HEK293 (cell line): ENCODE measurements around the gene BRCA2.
A peak's percentile ranks its signal among the peaks of the same experiment; 100 is the strongest.

ENCODE experiments used
- CTCF ChIA-PET: fragments of 350-600 bp; formaldehyde crosslinking; extraction: SDS; loops from one replicate; lab custom pipeline; 2021; ENCODE audit warnings: antibody characterized with exemption; lab: Yijun Ruan, JAX
- POLR2A ChIA-PET: fragments of 300-600 bp; formaldehyde crosslinking; extraction: SDS; loops from one replicate; lab custom pipeline; 2020; ENCODE audit warnings: antibody characterized with exemption, inconsistent platforms; lab: Yijun Ruan, JAX
- H3K27ac ChIP-seq: fragments of 200-500 bp; sonication (Bioruptor generic); 2 replicates; pipeline ENCODE4 v1.5.1; 2014; ENCODE audit warnings: low read depth, low read length, control low read depth, inconsistent platforms; ENCODE audit errors: extremely low read depth
- H3K36me3 ChIP-seq, 2 experiments: fragments of 200-500 bp in 1 of 2; sonication (Bioruptor generic) in 1 of 2; 1 replicate in 1 of 2; 2 replicates in 1 of 2; pipeline ENCODE4 v1.5.1; 2014 to 2017; ENCODE audit warnings: inconsistent platforms in 2 of 2, low read length in 2 of 2; ENCODE audit not compliant: control insufficient read depth in 2 of 2, insufficient read depth in 1 of 2
- H3K4me1 ChIP-seq: fragments of 200-500 bp; sonication (Bioruptor generic); 2 replicates; pipeline ENCODE4 v1.5.1; 2014; ENCODE audit warnings: mild to moderate bottlenecking, low read length, inconsistent platforms; ENCODE audit not compliant: control insufficient read depth, insufficient read depth
- H3K4me3 ChIP-seq: 2 replicates; pipeline ENCODE4 v1.5.1; 2011; ENCODE audit warnings: low read depth, mild to moderate bottlenecking, control low read depth, low read length, moderate library complexity
- H3K9me3 ChIP-seq: fragments of 200-500 bp; sonication (Bioruptor generic); 2 replicates; pipeline ENCODE4 v1.5.1; 2014; ENCODE audit warnings: low read depth, low read length, inconsistent platforms; ENCODE audit not compliant: control insufficient read depth, insufficient read depth
- GFI1B ChIP-seq: fragments of 450-650 bp; formaldehyde crosslinking; IDR thresholded peaks from 2 replicates; pipeline ENCODE4 v1.5.1; 2016; ENCODE audit warnings: missing biosample characterization, missing genetic modification characterization
- REPIN1 ChIP-seq: fragments of 450-650 bp; formaldehyde crosslinking; IDR thresholded peaks from 2 replicates; pipeline ENCODE4 v1.5.1; 2017; ENCODE audit warnings: missing biosample characterization, missing genetic modification characterization, low read depth
- ZNF2 ChIP-seq: fragments of 450-650 bp; formaldehyde crosslinking; IDR thresholded peaks from 2 replicates; pipeline ENCODE4 v1.5.1; 2016; ENCODE audit warnings: missing biosample characterization, missing genetic modification characterization
- ZNF211 ChIP-seq: fragments of 450-650 bp; formaldehyde crosslinking; IDR thresholded peaks from 2 replicates; pipeline ENCODE4 v1.5.1; 2016; ENCODE audit warnings: low read depth, missing biosample characterization, missing genetic modification characterization
- ZNF292 ChIP-seq: fragments of 450-650 bp; formaldehyde crosslinking; IDR thresholded peaks from 2 replicates; pipeline ENCODE4 v1.5.1; 2016; ENCODE audit warnings: low read depth, missing biosample characterization, missing genetic modification characterization, borderline replicate concordance
- ZNF324 ChIP-seq: fragments of 450-650 bp; formaldehyde crosslinking; IDR thresholded peaks from 2 replicates; pipeline ENCODE4 v1.5.1; 2016; ENCODE audit warnings: missing biosample characterization, missing genetic modification characterization
- ZNF341 ChIP-seq: fragments of 450-650 bp; formaldehyde crosslinking; IDR thresholded peaks from 2 replicates; pipeline ENCODE4; 2016; ENCODE audit warnings: low read depth, missing biosample characterization, missing genetic modification characterization
- ZNF354C ChIP-seq: fragments of 450-650 bp; formaldehyde crosslinking; IDR thresholded peaks from 2 replicates; pipeline ENCODE4 v1.5.1; 2016; ENCODE audit warnings: missing biosample characterization, missing genetic modification characterization, low read depth, borderline replicate concordance
- ZNF426 ChIP-seq: fragments of 450-650 bp; formaldehyde crosslinking; IDR thresholded peaks from 2 replicates; pipeline ENCODE4 v1.5.1; 2017; ENCODE audit warnings: missing biosample characterization, missing genetic modification characterization, mild to moderate bottlenecking, inconsistent platforms, moderate library complexity
- ZNF529 ChIP-seq: fragments of 450-650 bp; formaldehyde crosslinking; IDR thresholded peaks from 2 replicates; pipeline ENCODE4 v1.5.1; 2017; ENCODE audit warnings: missing genetic modification characterization, missing biosample characterization; ENCODE audit not compliant: insufficient replicate concordance
- ZNF624 ChIP-seq: fragments of 450-650 bp; formaldehyde crosslinking; IDR thresholded peaks from 2 replicates; pipeline ENCODE4 v1.5.1; 2017; ENCODE audit warnings: missing biosample characterization, missing genetic modification characterization
- TF ChIP-seq, protein P1 (sequence below): fragments of 450-650 bp; formaldehyde crosslinking; IDR thresholded peaks from 2 replicates; pipeline ENCODE4 v1.5.1; 2016; ENCODE audit warnings: missing biosample characterization, missing genetic modification characterization
- TF ChIP-seq, protein P2 (sequence below): fragments of 450-650 bp; formaldehyde crosslinking; IDR thresholded peaks from 2 replicates; pipeline ENCODE4 v1.5.1; 2016; ENCODE audit warnings: missing biosample characterization, missing genetic modification characterization
- TF ChIP-seq, protein P3 (sequence below): fragments of 450-650 bp; formaldehyde crosslinking; IDR thresholded peaks from 2 replicates; pipeline ENCODE4 v1.5.1; 2017; ENCODE audit warnings: missing biosample characterization, missing genetic modification characterization
- TF ChIP-seq, protein P4 (sequence below): fragments of 450-650 bp; formaldehyde crosslinking; IDR thresholded peaks from 2 replicates; pipeline ENCODE4 v1.5.1; 2017; ENCODE audit warnings: missing biosample characterization, missing genetic modification characterization
- TF ChIP-seq, protein P5 (sequence below): fragments of 450-650 bp; formaldehyde crosslinking; IDR thresholded peaks from 2 replicates; pipeline ENCODE4 v1.5.1; 2016; ENCODE audit warnings: missing biosample characterization, missing genetic modification characterization, low read depth
- TF ChIP-seq, protein P6 (sequence below): fragments of 450-650 bp; formaldehyde crosslinking; IDR thresholded peaks from 2 replicates; pipeline ENCODE4 v1.5.1; 2016; ENCODE audit warnings: missing biosample characterization, missing genetic modification characterization

BRCA2 gene

DNA sequence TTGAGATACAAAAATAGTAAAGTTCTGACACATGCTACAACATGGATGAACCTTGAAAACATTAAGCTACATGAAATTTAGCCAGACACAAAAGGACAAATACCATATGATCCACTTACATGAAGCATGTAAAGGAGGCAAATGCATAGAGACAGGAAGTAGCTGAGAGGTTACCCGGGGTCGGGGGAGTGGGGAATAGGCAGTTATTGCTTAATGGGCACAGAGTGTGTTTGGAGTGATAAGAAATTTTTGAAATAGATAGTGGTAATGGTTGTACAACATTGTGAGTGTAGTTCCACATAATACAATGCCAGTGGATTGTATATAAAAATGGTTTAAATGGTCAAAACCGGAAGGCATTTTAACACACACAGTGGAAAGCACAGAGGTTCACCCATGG lies 108.3 kb downstream of the BRCA2 start:
- TF ChIP-seq, protein P1, sequence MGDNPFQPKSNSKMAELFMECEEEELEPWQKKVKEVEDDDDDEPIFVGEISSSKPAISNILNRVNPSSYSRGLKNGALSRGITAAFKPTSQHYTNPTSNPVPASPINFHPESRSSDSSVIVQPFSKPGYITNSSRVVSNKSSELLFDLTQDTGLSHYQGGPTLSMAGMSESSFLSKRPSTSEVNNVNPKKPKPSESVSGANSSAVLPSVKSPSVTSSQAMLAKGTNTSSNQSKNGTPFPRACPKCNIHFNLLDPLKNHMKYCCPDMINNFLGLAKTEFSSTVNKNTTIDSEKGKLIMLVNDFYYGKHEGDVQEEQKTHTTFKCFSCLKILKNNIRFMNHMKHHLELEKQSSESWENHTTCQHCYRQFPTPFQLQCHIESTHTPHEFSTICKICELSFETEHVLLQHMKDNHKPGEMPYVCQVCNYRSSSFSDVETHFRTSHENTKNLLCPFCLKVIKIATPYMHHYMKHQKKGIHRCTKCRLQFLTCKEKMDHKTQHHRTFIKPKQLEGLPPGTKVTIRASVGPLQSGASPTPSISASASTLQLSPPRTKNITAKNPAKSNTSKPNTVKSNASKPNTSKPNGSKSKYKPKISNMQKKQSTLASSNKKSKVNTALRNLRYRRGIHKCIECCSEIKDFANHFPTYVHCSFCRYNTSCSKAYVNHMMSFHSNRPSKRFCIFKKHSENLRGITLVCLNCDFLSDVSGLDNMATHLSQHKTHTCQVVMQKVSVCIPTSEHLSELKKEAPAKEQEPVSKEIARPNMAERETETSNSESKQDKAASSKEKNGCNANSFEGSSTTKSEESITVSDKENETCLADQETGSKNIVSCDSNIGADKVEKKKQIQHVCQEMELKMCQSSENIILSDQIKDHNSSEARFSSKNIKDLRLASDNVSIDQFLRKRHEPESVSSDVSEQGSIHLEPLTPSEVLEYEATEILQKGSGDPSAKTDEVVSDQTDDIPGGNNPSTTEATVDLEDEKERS (tag by site-specific recombination): no peak
- no peak for TF ChIP-seq ZNF2 (tag by site-specific recombination)
- no peaks in the 10 kb centered on the region for H3K9me3 ChIP-seq
- H3K27ac ChIP-seq: no peak overlapping the region
- POLR2A ChIA-PET: no interaction called here
- CTCF ChIA-PET: interaction anchor here (0.8 kb wide), 1 partner anchor 9 kb away, joined by 5 read pairs; no protein-coding TSS in a partner anchor
- no peaks in the 10 kb centered on the region for H3K4me1 ChIP-seq
- no peaks in the 10 kb centered on the region for H3K36me3 ChIP-seq
- H3K4me3 ChIP-seq: no peak overlapping the region

DNA sequence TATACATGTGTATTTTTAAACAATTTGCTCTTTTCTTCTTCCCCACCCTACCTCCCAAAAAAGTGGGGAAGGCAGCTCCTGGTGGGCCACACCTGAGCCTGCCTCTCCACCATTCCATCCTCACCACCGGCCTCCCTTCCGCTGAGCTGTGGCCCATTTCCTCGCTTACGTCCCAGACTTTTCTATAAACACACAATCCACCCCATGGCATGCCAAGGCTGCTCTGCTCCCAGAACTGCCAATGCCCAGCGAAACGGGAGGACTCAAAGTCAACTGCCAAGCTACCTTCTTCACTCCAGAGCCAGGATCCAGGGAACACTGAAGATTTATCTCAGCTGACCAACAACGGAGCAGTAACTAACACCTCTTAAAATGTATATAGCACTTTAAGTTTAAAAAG lies 109.8 kb downstream of the BRCA2 start:
- TF ChIP-seq, protein P2, sequence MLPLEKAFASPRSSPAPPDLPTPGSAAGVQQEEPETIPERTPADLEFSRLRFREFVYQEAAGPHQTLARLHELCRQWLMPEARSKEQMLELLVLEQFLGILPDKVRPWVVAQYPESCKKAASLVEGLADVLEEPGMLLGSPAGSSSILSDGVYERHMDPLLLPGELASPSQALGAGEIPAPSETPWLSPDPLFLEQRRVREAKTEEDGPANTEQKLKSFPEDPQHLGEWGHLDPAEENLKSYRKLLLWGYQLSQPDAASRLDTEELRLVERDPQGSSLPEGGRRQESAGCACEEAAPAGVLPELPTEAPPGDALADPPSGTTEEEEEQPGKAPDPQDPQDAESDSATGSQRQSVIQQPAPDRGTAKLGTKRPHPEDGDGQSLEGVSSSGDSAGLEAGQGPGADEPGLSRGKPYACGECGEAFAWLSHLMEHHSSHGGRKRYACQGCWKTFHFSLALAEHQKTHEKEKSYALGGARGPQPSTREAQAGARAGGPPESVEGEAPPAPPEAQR (tag by site-specific recombination): no peak
- POLR2A ChIA-PET: no interaction called here
- no peak overlapping the region for H3K27ac ChIP-seq
- no peaks in the 10 kb centered on the region for H3K9me3 ChIP-seq
- peaks cover 0 to 3% of the 10 kb centered on the region in 2 experiments; a peak in 1 of 3 replicates for H3K36me3 ChIP-seq
- H3K4me3 ChIP-seq: no peak overlapping the region
- H3K4me1 ChIP-seq: no peaks in the 10 kb centered on the region
- CTCF ChIA-PET: interaction anchor here (0.6 to 1.3 kb wide), 4 partner anchors 10 to 1298 kb away, joined by 3 to 7 read pairs (median 4); no protein-coding TSS in a partner anchor

DNA sequence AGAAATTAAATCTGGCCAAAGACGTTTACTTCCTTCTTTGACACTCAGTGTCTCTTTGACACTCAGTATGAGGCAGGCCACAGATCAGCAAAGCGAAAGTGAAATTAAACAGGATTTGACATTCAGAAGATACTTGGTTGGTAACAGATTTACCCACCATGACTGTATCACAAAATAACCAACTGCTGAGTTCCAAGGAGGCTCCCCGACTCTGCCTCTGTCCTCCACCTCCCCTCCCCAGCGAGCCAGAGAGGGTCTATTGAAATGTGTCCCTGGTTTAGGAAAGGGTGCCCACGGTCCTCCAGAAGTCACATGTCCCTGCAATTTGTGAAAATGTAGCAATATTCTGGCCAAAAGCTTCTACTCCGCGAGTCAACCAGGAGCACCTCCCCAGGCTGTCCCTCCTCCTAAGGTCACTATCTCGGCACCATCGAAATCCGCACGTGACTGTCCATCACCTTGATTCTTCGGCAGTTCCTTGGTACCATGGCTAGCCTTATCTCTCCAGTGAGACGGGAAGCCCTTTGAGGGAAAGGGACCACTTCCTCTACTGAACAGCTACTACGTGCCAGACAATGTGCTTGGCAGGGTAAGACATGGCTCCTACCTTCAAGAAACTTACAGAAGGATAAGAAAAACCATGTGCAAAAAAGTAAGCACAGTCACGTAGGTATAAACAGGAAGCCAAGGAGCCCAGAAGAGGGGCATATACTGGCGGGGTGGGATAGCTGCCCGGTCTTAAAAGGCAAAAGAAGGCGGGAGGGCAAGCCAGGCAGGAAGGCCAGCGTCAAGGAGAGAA lies 111.1 kb downstream of the BRCA2 start:
- CTCF ChIA-PET: no interaction called here
- POLR2A ChIA-PET: no interaction called here
- Histone ChIP-seq H3K9me3 (no peaks in the 10 kb centered on the region), H3K4me3 (peak overlapping the region; percentile 57; the same call in 1 of the 2 replicates), H3K36me3 (peaks cover 0 to 4% of the 10 kb centered on the region in 2 experiments; a peak in 1 of 3 replicates), H3K27ac (no peak overlapping the region), H3K4me1 (no peaks in the 10 kb centered on the region)
- TF ChIP-seq REPIN1 (no peak), ZNF2 (tag by site-specific recombination) (no peak), ZNF341 (tag by site-specific recombination) (no peak), ZNF354C (tag by site-specific recombination) (no peak), ZNF211 (tag by site-specific recombination) (no peak), GFI1B (tag by site-specific recombination) (no peak), ZNF324 (no peak), ZNF426 (tag by site-specific recombination) (no peak), ZNF292 (tag by site-specific recombination) (no peak), ZNF624 (no peak), ZNF529 (no peak)
- TF ChIP-seq, protein P3, sequence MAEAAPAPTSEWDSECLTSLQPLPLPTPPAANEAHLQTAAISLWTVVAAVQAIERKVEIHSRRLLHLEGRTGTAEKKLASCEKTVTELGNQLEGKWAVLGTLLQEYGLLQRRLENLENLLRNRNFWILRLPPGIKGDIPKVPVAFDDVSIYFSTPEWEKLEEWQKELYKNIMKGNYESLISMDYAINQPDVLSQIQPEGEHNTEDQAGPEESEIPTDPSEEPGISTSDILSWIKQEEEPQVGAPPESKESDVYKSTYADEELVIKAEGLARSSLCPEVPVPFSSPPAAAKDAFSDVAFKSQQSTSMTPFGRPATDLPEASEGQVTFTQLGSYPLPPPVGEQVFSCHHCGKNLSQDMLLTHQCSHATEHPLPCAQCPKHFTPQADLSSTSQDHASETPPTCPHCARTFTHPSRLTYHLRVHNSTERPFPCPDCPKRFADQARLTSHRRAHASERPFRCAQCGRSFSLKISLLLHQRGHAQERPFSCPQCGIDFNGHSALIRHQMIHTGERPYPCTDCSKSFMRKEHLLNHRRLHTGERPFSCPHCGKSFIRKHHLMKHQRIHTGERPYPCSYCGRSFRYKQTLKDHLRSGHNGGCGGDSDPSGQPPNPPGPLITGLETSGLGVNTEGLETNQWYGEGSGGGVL (tag by site-specific recombination): no peak
- TF ChIP-seq, protein P4, sequence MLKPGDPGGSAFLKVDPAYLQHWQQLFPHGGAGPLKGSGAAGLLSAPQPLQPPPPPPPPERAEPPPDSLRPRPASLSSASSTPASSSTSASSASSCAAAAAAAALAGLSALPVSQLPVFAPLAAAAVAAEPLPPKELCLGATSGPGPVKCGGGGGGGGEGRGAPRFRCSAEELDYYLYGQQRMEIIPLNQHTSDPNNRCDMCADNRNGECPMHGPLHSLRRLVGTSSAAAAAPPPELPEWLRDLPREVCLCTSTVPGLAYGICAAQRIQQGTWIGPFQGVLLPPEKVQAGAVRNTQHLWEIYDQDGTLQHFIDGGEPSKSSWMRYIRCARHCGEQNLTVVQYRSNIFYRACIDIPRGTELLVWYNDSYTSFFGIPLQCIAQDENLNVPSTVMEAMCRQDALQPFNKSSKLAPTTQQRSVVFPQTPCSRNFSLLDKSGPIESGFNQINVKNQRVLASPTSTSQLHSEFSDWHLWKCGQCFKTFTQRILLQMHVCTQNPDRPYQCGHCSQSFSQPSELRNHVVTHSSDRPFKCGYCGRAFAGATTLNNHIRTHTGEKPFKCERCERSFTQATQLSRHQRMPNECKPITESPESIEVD (tag by site-specific recombination): no peak
- TF ChIP-seq, protein P5, sequence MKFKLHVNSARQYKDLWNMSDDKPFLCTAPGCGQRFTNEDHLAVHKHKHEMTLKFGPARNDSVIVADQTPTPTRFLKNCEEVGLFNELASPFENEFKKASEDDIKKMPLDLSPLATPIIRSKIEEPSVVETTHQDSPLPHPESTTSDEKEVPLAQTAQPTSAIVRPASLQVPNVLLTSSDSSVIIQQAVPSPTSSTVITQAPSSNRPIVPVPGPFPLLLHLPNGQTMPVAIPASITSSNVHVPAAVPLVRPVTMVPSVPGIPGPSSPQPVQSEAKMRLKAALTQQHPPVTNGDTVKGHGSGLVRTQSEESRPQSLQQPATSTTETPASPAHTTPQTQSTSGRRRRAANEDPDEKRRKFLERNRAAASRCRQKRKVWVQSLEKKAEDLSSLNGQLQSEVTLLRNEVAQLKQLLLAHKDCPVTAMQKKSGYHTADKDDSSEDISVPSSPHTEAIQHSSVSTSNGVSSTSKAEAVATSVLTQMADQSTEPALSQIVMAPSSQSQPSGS (tag by site-specific recombination): no peak
- TF ChIP-seq, protein P6, sequence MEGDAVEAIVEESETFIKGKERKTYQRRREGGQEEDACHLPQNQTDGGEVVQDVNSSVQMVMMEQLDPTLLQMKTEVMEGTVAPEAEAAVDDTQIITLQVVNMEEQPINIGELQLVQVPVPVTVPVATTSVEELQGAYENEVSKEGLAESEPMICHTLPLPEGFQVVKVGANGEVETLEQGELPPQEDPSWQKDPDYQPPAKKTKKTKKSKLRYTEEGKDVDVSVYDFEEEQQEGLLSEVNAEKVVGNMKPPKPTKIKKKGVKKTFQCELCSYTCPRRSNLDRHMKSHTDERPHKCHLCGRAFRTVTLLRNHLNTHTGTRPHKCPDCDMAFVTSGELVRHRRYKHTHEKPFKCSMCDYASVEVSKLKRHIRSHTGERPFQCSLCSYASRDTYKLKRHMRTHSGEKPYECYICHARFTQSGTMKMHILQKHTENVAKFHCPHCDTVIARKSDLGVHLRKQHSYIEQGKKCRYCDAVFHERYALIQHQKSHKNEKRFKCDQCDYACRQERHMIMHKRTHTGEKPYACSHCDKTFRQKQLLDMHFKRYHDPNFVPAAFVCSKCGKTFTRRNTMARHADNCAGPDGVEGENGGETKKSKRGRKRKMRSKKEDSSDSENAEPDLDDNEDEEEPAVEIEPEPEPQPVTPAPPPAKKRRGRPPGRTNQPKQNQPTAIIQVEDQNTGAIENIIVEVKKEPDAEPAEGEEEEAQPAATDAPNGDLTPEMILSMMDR (tag by site-specific recombination): no peak
